H1 (cell line): Measurements from ENCODE around the gene ASCC2. TPM values are rescaled to one million over a fixed set of nuclear protein-coding genes. Genes with fewer than 3 reads are reported as not detected.

ENCODE experiments used
- CTCF ChIA-PET: fragments of 300-600 bp; sonication (Branson Sonifier 250); formaldehyde crosslinking; loops from one replicate; lab custom pipeline; 2021; ENCODE audit not compliant: partially characterized antibody; lab: Charles Lee
- POLR2A ChIA-PET: fragments of 300-600 bp; sonication (Branson Sonifier 250); formaldehyde crosslinking; loops from one replicate; lab custom pipeline; 2021; ENCODE audit warnings: inconsistent platforms; ENCODE audit not compliant: partially characterized antibody; lab: Charles Lee
- DNase-seq, 2 experiments: peaks; one replicate each; pipeline versions ENCODE4 v3.0.0 to v3.0.0-alpha.2; 2010 to 2022; ENCODE audit warnings: low spot score in 2 of 2, low read depth in 1 of 2, mixed read lengths in 1 of 2
- FAIRE-seq: peaks from 2 replicates; lab custom pipeline; 2011; peaks lifted over from hg19 to GRCh38; lab: Jason Lieb, UNC
- H2AFZ ChIP-seq: 2 replicates; pipeline ENCODE4 v1.8.1; 2012; ENCODE audit warnings: low read length, inconsistent platforms
- H2AK5ac ChIP-seq: 2 replicates; pipeline ENCODE4 v1.6.1; 2013; ENCODE audit warnings: low read depth, low read length
- H2BK120ac ChIP-seq: replicated peaks from 2 replicates; pipeline ENCODE3; 2013; ENCODE audit warnings: low read depth, low read length, inconsistent platforms
- H2BK12ac ChIP-seq: 2 replicates; pipeline ENCODE4 v1.6.1; 2013; ENCODE audit warnings: low read depth, low read length
- H2BK15ac ChIP-seq: 2 replicates; pipeline ENCODE4 v1.6.1; 2013; ENCODE audit warnings: low read length
- H2BK20ac ChIP-seq: 2 replicates; pipeline ENCODE4 v1.6.1; 2013; ENCODE audit warnings: low read length
- H2BK5ac ChIP-seq: 2 replicates; pipeline ENCODE4 v1.6.1; 2013; ENCODE audit warnings: low read depth, low read length
- H3K14ac ChIP-seq: 2 replicates; pipeline ENCODE4 v1.6.1; 2013; ENCODE audit warnings: inconsistent platforms; ENCODE audit not compliant: insufficient read length
- H3K18ac ChIP-seq: 2 replicates; pipeline ENCODE4 v1.6.1; 2013; ENCODE audit warnings: low read length; ENCODE audit errors: extremely low read depth
- H3K23ac ChIP-seq: 2 replicates; pipeline ENCODE4 v1.6.1; 2013; ENCODE audit warnings: inconsistent platforms; ENCODE audit not compliant: insufficient read length
- H3K23me2 ChIP-seq: 2 replicates; pipeline ENCODE4 v1.6.1; 2013; ENCODE audit warnings: low read depth, low read length
- H3K27ac ChIP-seq: 2 replicates; pipeline ENCODE4 v1.6.1; 2011; ENCODE audit warnings: low read depth, low read length, inconsistent platforms
- H3K27me3 ChIP-seq, 4 experiments: replicated peaks in 1 of 4; 1 replicate in 1 of 4; 2 replicates in 3 of 4; pipeline versions ENCODE4 v1.6.1 to v1.8.1; 2011 to 2013; ENCODE audit warnings: low read length in 3 of 4, mild to moderate bottlenecking in 3 of 4, inconsistent platforms in 2 of 4, mixed read lengths in 2 of 4, moderate library complexity in 1 of 4; ENCODE audit not compliant: control insufficient read depth in 3 of 4, insufficient read depth in 3 of 4; ENCODE audit errors: extremely low read depth in 1 of 4
- H3K36me3 ChIP-seq, 4 experiments: 2 replicates each; pipeline versions ENCODE4 v1.6.1 to v1.8.1; 2011 to 2013; ENCODE audit warnings: mild to moderate bottlenecking in 4 of 4, low read length in 3 of 4, moderate library complexity in 2 of 4, control low read depth in 1 of 4, inconsistent platforms in 1 of 4; ENCODE audit not compliant: insufficient read depth in 4 of 4, control insufficient read depth in 2 of 4
- H3K4ac ChIP-seq: replicated peaks from 2 replicates; pipeline ENCODE3; 2013; ENCODE audit warnings: low read length, low read depth, mixed read lengths, inconsistent platforms; ENCODE audit not compliant: insufficient read length
- H3K4me1 ChIP-seq, 4 experiments: replicated peaks in 1 of 4; 1 replicate in 1 of 4; 2 replicates in 3 of 4; pipeline versions ENCODE4 v1.6.1 to v1.8.1; 2011 to 2013; ENCODE audit warnings: low read length in 3 of 4, inconsistent platforms in 2 of 4, mixed read lengths in 1 of 4; ENCODE audit not compliant: insufficient read depth in 4 of 4, control insufficient read depth in 3 of 4
- H3K4me2 ChIP-seq, 2 experiments: 2 replicates each; pipeline versions ENCODE4 v1.6.1 to v1.8.1; 2011 to 2013; ENCODE audit warnings: low read depth in 2 of 2, low read length in 2 of 2, control low read depth in 1 of 2, inconsistent platforms in 1 of 2, mild to moderate bottlenecking in 1 of 2; ENCODE audit not compliant: insufficient read depth in 1 of 2
- H3K4me3 ChIP-seq, 4 experiments: fragments of 200-600, 300-600 bp in 1 of 4; sonication (generic), shearing (Covaris generic), sonication (Bioruptor Twin) in 1 of 4; 2 replicates each; pipeline versions ENCODE4 v1.5.1 to v1.8.1; 2011 to 2016; ENCODE audit warnings: low read length in 4 of 4, low read depth in 3 of 4, control low read depth in 2 of 4, inconsistent platforms in 2 of 4, mild to moderate bottlenecking in 2 of 4, mixed read lengths in 1 of 4, moderate library complexity in 1 of 4; ENCODE audit not compliant: insufficient read depth in 2 of 4; ENCODE audit errors: extremely low read depth in 1 of 4
- H3K56ac ChIP-seq: replicated peaks from 2 replicates; pipeline ENCODE3; 2013; ENCODE audit warnings: low read depth, mild to moderate bottlenecking, mixed read lengths, low read length, inconsistent platforms; ENCODE audit not compliant: insufficient read length
- H3K79me1 ChIP-seq: 2 replicates; pipeline ENCODE4 v1.6.1; 2013; ENCODE audit warnings: low read depth, low read length, control low read depth
- H3K79me2 ChIP-seq, 2 experiments: 2 replicates each; pipeline versions ENCODE4 v1.6.1 to v1.8.1; 2012 to 2013; ENCODE audit warnings: low read length in 2 of 2, mild to moderate bottlenecking in 2 of 2, inconsistent platforms in 1 of 2; ENCODE audit not compliant: insufficient read depth in 2 of 2, control insufficient read depth in 1 of 2
- H3K9ac ChIP-seq, 4 experiments: replicated peaks in 1 of 4; 1 replicate in 1 of 4; 2 replicates in 3 of 4; pipeline versions ENCODE4 v1.6.1 to v1.8.1; 2011 to 2013; ENCODE audit warnings: low read depth in 3 of 4, low read length in 3 of 4, control low read depth in 2 of 4, mild to moderate bottlenecking in 2 of 4, moderate library complexity in 2 of 4, inconsistent platforms in 1 of 4; ENCODE audit errors: extremely low read depth in 1 of 4
- H3K9me3 ChIP-seq, 2 experiments: 2 replicates each; pipeline versions ENCODE4 v1.6.1 to v1.8.1; 2012 to 2013; ENCODE audit warnings: mild to moderate bottlenecking in 2 of 2, moderate library complexity in 2 of 2, control low read depth in 1 of 2, inconsistent platforms in 1 of 2, low read depth in 1 of 2, low read length in 1 of 2, mixed read lengths in 1 of 2; ENCODE audit not compliant: insufficient read depth in 2 of 2
- H4K20me1 ChIP-seq, 2 experiments: replicated peaks in 1 of 2; 2 replicates each; pipeline versions ENCODE3 to v1.8.1; 2011 to 2013; ENCODE audit warnings: inconsistent platforms in 2 of 2, low read length in 2 of 2, mild to moderate bottlenecking in 1 of 2; ENCODE audit not compliant: insufficient read depth in 2 of 2, control insufficient read depth in 1 of 2
- H4K5ac ChIP-seq: 2 replicates; pipeline ENCODE4 v1.6.1; 2013; ENCODE audit warnings: low read length, low read depth, mixed read lengths, inconsistent platforms; ENCODE audit not compliant: insufficient read length
- H4K8ac ChIP-seq: 2 replicates; pipeline ENCODE4 v1.8.0; 2013; ENCODE audit warnings: mild to moderate bottlenecking, moderate library complexity, low read length, inconsistent platforms; ENCODE audit not compliant: insufficient read depth; ENCODE audit errors: extremely low read depth
- H4K91ac ChIP-seq: replicated peaks from 2 replicates; pipeline ENCODE3; 2013; ENCODE audit warnings: low read length, mixed read lengths, inconsistent platforms; ENCODE audit not compliant: insufficient read length
- CBX8 ChIP-seq: fragments of 300-800, 300-1000 bp; sonication (generic); IDR thresholded peaks from 2 replicates; pipeline ENCODE4 v1.7.1; 2016; ENCODE audit warnings: low read depth, low read length, borderline replicate concordance
- POLR2AphosphoS5 ChIP-seq: IDR thresholded peaks from 2 replicates; pipeline ENCODE4 v1.6.1; 2011; ENCODE audit warnings: low read depth, low read length
- RAD21 ChIP-seq, 2 experiments: IDR thresholded peaks in 1 of 2; conservative IDR thresholded peaks in 1 of 2; 2 replicates each; pipeline ENCODE4 v1.6.1; 2011; ENCODE audit warnings: low read depth in 2 of 2, low read length in 2 of 2, improper control_type of control experiment in 1 of 2, inconsistent platforms in 1 of 2, mild to moderate bottlenecking in 1 of 2, moderate library complexity in 1 of 2
- TAF1 ChIP-seq: IDR thresholded peaks from 2 replicates; pipeline ENCODE4 v1.6.1; 2011; ENCODE audit warnings: mild to moderate bottlenecking, low read depth, low read length
- WGBS, 2 experiments: shearing (Covaris generic) in 1 of 2; methylation state at CpG; one replicate each; pipeline versions ENCODE4 v1.1.6 to v1.1.7; 2013 to 2015; ENCODE audit warnings: low lambda C conversion rate in 2 of 2, mixed read lengths in 2 of 2, inconsistent platforms in 1 of 2, low coverage in 1 of 2, missing lambda C conversion rate in 1 of 2; ENCODE audit not compliant: insufficient replicate concordance in 2 of 2, insufficient coverage in 1 of 2, insufficient read length in 1 of 2; ENCODE audit errors: extremely low coverage in 1 of 2, missing lambda C conversion rate in 1 of 2; 5-methylcytosine and 5-hydroxymethylcytosine counted together
- polyA plus RNA-seq, 7 experiments: library from polyadenylated mRNA; depleted of rRNA in 3 of 7; stranded (reverse) in 5 of 7; unstranded in 2 of 7; fragments of >200 nt in 5 of 7; fragments of 200-250 nt in 2 of 7; gene quantifications; 1 replicate in 5 of 7; 2 replicates in 1 of 7; 4 replicates in 1 of 7; pipeline versions ENCODE4 v1.2.1 to v1.2.3, GENCODE V29; 2011 to 2013; ENCODE audit warnings: missing spikeins in 2 of 7, mixed read lengths in 2 of 7
- total RNA-seq: library from RNA; stranded (reverse); fragmentation: NEBNext Ultra II Directional; extraction: Animal tissue kit (Norgen Biotek cat#: 25700); gene quantifications from 2 replicates; pipeline ENCODE4 v1.2.1, GENCODE V29; 2021

Gene ASCC2
- total and polyA plus RNA-seq, 2 of the 8 experiments (the other 6 are each of a cell fraction or from before 2014, with no cell fraction given), result 35.0 to 35.8 TPM

DNA sequence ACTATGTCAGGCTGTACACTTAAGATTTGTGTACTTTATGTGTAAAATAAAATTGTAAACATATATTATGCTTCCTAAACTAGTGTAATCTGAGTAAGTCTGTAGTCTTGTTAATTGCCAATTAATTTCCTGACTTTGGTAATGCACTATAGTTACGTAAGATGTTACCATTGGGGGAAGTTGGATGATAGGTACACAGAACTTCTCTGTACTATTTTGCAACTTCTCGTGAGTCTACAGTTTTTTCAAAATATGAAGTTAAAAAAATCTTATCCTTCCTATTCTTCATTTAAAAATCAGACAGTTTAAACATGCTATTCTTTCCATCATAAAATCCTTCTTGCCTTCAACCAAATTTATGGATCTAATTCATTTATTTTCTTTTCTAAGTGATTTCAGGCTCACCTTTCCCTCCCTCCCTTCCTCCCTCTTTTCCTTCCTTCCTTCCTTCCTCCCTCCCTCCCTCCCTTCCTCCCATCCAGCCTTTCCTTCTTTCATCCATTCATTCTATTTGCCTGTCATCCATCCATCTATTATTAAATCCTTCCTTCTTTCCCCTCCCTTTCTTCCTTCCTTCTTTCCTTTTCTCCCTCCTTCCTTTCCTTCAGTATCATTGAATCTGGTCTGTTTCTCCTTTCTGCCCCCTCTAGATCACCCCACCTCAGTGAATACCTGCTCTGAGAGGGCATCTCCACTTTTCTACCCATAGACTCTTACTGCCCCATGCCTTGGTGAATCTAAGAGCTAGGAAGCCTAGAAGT is 22.1 kb upstream of the ASCC2 start:
- Histone ChIP-seq H2BK5ac (no peak overlapping the region), H3K23ac (no peak overlapping the region), H3K56ac (no peak overlapping the region), H3K4me3 (no peak overlapping the region), H3K9me3 (peaks cover 0 to 4% of the 10 kb centered on the region in 2 experiments; a peak in 1 of 4 replicates), H3K27ac (no peak overlapping the region), H3K79me2 (no peaks in the 10 kb centered on the region), H2AK5ac (no peak overlapping the region), H3K79me1 (no peaks in the 10 kb centered on the region), H3K14ac (no peak overlapping the region), H2BK12ac (no peak overlapping the region), H2BK15ac (no peak overlapping the region), H2BK20ac (no peak overlapping the region), H3K36me3 (no peaks in the 10 kb centered on the region), H4K8ac (no peak overlapping the region), H3K23me2 (no peaks in the 10 kb centered on the region), H2AFZ (no peak overlapping the region), H3K4me2 (no peak overlapping the region), H3K27me3 (no peaks in the 10 kb centered on the region; a peak in 1 of 7 replicates), H4K91ac (no peak overlapping the region), H3K4ac (no peak overlapping the region), H2BK120ac (no peak overlapping the region), H4K20me1 (no peaks in the 10 kb centered on the region), H3K18ac (no peak overlapping the region), H3K9ac (no peak overlapping the region), H4K5ac (no peak overlapping the region), H3K4me1 (no peaks in the 10 kb centered on the region; a peak in 1 of 7 replicates)
- DNase-seq (no peak), FAIRE-seq (no peak)
- ChIA-PET CTCF (interaction anchor here (0.6 to 1.0 kb wide), 3 partner anchors 13 to 720 kb away, joined by 3 to 5 read pairs (median 3); no protein-coding TSS in a partner anchor), POLR2A (interaction anchor here (1.2 kb wide), 1 partner anchor 42 kb away, joined by 3 read pairs; no protein-coding TSS in a partner anchor)
- WGBS, 2 experiments, result 96% methylated on average over 2 of the region's 2 CpGs; no CpG with 5 or more reads in 1 of the 2 experiments
- TF ChIP-seq RAD21 (IDR thresholded peaks at IDR 0.05 in 1 of 2, conservative IDR thresholded peaks at IDR 0.05 in 1 of 2; ENCODE audit: low read depth in 2 of 2, low read length in 2 of 2) (no peak), TAF1 (no peak), CBX8 (no peak), POLR2AphosphoS5 (no peak)
